ENCODE measurements around the gene TPST1.
"Not testable (repeated sequence)": the region's sequence is repeated elsewhere in the genome, so short reads cannot be mapped to it uniquely, and the experiment has no call there.

The TPST1 gene

DNA sequence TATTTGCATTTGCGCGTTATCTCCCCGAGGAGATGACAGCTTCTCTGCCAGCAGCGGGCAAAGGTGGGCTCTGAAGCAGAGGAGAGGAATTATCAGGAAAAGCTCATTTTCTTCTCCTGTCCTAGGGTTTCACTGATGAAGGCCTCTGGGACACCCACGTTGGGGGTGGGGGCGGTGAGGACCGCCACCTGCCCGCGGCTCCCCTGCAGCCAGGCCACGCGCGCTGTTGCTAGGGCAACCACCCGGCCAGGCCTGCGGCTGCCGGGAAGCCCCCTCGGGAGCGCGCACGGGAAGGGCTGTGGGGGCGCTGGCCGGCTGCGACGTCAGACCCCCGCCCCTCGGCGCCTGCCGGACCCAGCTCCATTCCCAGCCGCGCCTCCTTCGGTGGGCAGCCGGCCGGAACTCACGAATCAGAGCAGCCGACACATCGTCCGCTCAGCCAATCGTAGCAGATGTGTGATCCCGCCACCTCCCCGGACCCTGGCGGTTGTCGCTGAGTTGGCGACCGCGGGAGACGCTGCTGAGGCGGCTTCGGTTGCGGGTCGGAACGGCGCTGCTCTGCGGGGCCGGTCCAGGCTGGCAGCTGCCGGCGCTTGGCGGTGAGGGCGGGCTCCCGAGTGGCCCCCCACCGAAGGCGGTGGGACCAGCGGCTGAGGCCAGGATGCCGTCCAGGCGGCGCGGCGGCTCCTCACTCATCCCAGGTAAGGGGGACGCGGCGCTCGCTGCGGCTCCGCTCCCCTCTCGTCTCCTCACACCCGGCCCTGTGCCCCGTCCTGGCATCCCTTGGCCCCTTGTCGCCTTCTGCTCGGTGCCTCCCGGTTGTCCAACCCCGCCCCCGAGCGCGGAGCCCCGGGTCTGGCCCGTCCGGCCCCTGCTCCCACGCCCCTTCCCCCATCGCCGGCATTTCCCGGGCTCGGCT, at the start of gene TPST1:
Gene TPST1 (plus strand): TSS at position 513 of the 919 bp plus-strand sequence. CDS start 35,092 bp downstream, outside the sequence.
- peak; percentile 99 for DNase-seq (ENCODE audit: low spot score)

DNA sequence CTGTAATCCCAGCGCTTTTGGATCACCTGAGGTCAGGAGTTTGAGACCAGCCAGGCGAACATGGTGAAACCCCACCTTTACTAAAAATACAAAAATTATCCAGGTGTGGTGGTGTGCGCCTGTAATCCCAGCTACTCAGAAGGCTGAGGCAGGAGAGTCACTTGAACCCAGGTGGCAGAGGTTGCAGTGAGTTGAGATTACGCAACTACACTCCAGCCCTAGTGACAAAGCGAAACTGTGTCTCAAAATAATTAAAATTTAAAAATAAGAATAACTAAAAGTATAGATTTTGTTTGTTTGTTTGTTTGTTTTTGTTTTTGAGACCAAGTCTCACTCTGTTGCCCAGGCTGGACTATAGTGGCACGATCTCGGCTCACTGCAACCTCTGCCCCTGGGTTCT, 49.1 kb upstream of the TPST1 start:
- not testable (repeated sequence) for DNase-seq (ENCODE audit: low spot score)

DNA sequence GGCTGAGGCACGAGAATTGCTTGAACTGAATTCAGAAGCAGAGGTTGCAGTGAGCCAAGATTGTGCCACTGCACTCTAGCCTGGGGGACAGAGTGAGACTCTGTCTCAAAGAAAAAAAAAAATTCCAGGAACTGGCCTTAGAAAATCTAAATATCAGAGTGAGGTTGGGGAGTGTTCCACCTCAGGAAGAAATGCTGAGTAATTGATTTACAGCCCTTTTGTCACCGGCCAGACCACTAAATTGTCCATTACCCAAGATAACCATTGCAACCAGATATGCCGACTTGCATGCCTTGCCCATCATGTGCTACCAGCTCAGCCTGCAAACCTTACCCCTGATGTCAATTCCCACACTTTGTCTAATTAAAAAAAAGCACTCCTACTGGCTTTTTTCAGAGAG, 48.1 kb upstream of the TPST1 start:
- no peak for DNase-seq (ENCODE audit: low spot score)

DNA sequence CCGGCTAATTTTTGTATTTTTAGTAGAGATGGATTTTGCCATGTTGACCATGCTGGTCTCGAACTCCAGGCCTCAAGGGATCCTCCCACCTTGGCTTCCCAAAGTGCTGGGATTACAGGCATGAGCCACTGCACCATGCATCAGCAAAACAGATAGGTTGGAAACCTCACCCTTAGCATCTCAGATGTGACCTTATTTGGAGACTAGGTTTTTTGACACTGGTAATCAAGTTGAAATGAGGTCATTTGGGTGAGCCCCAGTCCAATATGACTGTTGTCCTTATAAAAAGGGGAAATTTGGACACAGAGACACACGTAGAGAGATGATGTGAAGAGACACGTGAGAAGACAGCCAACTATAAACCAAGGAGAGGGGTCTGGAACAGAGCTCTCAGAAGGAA, 42.5 kb upstream of the TPST1 start:
- DNase-seq (ENCODE audit: low spot score), result no peak

DNA sequence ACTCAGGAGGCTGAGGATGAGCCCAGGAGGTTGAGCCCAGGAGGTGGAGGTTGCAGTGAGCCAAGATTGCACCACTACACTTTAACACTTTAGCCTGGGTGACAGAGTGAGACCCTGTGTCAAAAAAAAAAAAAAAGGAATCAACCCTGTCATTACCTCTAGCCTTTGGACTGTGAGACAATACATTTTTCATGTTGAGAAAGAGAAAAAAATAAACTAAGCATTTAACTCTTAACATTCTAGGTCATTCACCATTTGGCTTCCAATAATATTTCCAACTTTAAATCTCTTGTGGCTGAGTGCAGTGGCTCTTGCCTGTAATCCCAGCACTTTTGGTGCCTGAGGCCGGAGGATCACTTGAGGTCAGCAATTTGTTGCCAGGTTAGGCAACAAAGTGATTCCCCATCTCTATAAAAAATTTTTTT, 41.9 kb upstream of the TPST1 start:
- DNase-seq (ENCODE audit: low spot score), result no peak

GRCh38 chr7:66164356-66164755, 40.8 kb upstream of the TPST1 start:
- DNase-seq (ENCODE audit: low spot score), result no peak

DNA sequence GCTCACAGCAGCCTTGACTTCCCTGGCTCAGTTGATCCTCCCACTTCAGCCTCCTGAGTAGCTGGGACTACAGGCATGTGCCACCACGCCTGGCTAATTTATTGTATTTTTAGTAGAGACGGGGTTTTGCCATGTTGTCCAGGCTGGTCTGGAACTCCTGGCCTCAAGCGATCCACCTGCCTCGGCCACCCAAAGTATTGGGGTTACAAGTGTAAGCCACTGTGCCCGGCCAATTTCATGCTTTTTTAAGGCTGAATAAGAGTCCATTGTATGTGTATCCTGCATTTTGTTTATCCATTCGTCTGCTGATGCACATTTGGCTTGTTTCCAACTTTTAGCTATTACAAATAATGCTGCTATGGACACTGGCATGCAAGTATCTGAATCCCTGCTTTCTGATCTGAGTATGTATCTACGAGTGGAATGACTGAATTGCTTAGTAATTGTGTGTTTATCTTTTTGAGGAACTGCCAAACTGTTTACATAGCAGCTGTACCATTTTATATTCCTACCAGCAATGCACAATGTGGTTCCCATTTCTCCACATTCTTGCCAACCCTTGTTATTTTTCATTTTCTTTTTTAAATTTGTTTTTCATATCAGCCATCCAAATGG, 37.3 kb upstream of the TPST1 start:
- DNase-seq (ENCODE audit: low spot score), result no peak

GRCh38 chr7:66169616-66170015, 35.5 kb upstream of the TPST1 start:
- no peak for DNase-seq (ENCODE audit: low spot score)

DNA sequence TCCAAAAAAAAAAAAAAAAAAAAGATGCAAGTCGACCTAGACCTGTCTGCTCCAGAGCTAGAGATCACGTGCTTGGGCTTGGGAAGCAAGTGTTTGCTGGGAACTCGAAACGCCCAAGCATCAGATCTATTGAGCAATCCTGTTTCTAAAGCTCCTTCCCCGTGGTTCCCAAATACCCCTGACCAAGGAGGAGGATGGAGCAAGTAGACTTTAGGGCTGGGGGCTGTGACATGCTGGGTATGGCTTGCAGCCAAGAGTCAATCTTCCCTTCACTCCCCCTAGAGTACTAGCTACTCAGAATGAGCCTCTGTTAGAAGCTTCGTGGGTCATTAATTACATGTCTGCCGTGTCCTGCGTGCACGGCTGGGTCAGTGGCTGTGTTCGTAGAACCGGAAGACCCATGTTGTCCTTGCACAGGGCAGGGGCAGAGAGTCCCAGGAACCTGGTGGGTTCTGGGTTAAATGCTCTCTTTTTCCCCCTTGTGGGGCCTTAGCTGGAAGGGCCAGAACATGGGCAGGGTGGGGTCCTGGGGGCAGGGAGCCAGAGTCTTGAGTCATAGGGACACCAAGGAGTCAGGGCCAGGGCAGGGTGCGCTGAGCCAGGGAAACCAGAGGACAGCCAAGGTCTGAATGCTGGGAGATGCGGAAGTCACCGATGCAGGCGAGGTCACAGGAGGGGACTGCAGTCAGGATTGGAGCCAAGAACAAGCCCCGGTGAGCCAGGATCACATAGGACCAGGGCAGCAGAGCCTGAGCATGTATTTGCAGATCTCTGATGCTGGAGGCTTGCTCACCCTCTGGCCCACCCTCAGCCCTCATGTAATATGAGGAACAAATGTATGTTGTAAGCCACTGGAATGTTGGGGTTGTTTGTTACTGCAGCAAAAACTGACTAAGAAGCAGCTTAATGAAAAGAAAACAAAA, 34.6 kb upstream of the TPST1 start:
- DNase-seq (ENCODE audit: low spot score), result no peak

GRCh38 chr7:66172536-66173401, 32.4 kb upstream of the TPST1 start:
- not testable (repeated sequence) for DNase-seq (ENCODE audit: low spot score)

DNA sequence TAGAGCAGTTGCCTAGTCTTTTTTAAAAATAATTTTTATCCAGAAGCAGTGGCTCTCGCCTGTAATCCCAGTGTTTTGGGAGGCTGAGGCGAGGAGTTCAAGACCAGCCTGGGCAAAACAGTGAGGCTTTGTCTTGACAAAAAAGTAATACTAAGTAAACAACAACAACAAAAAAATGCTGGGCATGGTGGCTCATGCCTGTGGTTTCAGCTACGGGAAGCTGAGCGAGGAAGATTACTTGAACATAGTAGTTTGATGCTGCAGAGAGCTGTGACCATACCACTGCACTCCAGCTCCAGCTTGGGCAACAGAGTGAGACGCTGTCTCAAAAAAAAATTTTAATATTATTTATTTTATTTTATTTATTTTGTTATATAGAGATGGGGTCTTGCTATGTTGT, 31.3 kb upstream of the TPST1 start:
- no peak for DNase-seq (ENCODE audit: low spot score)

GRCh38 chr7:66175006-66175405, 30.1 kb upstream of the TPST1 start:
- DNase-seq (ENCODE audit: low spot score), result not testable (repeated sequence)

DNA sequence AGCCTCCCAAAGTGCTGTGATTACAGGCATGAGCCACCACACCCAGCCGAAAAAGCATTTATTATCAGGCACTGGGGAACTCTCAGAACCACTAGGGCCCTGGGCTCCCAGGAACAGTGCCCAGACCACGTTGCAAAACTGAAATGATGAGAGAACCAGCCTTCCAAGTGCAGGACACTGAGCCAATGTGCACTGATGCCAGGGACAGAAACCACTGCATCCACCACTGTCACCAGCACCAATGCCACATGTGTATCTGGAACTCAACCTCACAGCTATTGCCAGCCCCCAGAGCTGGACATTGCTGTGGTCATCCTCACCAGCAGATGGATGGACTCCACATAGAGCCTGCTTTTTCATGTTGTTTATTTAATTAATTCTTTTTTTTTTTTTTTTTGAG, 28.2 kb upstream of the TPST1 start:
- DNase-seq (ENCODE audit: low spot score), result no peak

DNA sequence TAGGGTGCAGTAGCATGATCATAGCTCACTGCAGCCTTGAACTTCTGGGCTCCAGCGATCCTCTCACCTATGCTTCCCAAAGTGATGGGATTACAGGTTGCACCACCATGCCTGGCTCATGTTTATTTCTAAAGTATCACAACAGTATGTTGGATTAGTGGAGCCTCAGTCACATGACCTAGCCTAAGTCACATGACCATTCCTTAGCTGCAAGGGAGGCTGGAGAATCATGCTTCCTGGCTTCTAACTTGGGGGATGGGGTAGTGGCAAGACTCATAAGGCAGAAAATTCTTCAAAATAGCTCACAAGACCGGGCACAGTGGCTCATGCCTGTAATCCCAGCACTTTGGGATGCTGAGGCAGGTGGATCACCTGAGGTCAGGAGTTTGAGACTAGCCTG, 26.9 kb upstream of the TPST1 start:
- DNase-seq (ENCODE audit: low spot score), result no peak

- DNase-seq (ENCODE audit: low spot score), result no peak
Observed at GRCh38 chr7:66181329-66181728, 23.8 kb upstream of the TPST1 start.

- no peak for DNase-seq (ENCODE audit: low spot score)
Observed at GRCh38 chr7:66181845-66182244, 23.3 kb upstream of the TPST1 start.

DNA sequence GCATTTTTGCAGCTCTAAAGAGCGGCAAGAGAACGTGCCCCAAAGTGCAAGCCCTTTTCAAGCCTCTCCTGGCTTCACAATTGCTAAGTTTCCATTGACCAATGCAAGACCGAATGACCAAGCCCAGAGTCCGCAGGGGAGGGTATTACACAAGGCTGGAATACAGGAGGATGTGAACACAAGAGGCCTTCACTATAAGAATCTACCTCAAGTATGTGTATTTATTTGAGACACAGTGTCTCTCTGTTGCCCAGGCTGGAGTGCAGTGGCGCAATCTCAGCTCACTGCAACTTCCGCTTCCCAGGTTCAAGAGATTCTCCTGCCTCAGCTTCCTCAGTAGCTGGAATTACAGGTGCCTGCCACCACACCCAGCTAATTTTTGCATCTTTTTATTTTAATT, 22.2 kb upstream of the TPST1 start:
- DNase-seq (ENCODE audit: low spot score), result no peak

DNA sequence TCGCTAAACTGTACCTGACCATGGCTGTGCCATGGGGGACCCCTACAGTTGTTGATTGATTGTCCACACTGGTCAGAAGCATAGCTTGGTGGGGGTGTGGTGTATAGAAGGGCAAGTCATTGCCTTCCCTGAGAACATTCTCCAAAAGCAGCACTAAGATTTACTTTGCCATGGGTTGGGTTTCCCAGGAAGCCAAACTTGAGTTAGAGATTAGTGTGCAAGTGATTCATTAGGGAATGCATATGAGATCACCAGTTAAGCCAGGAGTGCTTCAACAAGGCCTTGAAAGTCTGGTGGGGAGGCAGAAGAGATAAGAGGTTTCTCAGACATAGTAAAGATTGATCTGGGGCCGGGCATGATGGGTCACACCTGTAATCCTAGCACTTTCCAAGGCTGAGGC, 21.4 kb upstream of the TPST1 start:
- DNase-seq (ENCODE audit: low spot score), result no peak

DNA sequence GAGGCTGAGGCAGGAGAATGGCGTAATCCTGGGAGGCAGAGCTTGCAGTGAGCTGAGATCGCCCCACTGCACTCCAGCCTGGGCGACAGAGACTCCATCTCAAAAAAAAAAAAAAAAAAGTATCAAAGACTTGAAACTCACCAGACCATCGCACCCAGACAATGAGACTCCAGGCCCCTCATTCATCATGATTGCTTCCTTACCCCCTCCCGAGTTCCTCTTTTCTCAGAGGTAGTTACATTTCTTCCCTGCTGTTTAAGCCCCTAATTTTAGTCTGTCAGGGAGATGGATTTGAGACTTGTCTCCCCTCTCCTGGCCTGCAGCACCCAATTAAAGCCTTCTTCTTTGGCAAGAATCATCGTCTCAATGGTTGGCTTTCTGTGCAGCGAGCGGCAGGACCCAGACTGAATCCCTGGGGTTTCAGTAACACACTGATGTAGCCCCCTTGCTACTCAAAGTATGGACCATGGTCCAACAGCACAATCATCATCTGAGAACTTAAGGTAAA, 19.4 kb upstream of the TPST1 start:
- no peak for DNase-seq (ENCODE audit: low spot score)

DNA sequence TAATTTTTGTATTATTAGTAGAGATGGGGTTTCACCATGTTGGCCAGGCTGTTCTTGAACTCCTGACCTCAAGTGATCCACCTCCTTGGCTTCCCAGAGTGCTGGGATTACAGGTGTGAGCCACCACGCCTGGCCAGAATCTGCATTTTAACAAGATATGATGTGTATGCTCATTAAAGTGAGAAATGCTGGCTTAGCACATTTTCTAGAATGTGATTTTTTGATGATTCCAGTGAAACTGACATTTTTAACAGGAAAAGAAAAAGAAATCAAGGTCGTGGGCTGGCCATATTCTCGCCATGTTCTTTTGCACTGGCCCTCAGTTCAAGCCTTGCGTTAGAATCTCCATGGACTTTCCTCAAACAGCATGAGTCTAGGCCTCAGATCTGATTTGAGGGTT, 18.1 kb upstream of the TPST1 start:
- no peak for DNase-seq (ENCODE audit: low spot score)

DNA sequence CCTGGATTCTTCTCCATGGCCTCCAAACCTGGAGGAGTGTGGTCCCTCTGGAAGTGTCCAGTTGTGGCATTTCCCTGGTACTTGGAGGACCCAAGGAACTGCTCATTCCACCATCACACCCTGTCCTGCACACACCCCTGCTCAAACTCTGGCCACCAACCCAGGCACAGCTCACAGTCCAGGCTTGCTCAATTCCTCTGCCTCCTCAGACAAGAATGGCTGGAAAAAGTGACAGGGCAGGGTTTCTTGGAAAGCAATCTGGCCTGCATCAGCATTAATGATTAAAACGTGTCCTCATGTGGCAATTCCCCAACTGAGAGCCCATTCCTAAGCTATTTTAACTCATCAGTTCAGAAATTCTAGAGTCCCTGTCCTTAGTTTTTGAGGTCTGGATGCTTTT, 17.2 kb upstream of the TPST1 start:
- DNase-seq (ENCODE audit: low spot score), result no peak

All from left forelimb (tissue), 1 donor.